GM20431 (cell line): ENCODE results near the gene RERE.
"Not testable (repeated sequence)": the region's sequence is repeated elsewhere in the genome, so short reads cannot be mapped to it uniquely, and the experiment has no call there.

Source experiments
- in situ Hi-C: fragments of 300-500 bp; cut with MseI, MboI; formaldehyde crosslinking; loops from one replicate; pipeline ENCODE4 v1.15.0; 2020; ENCODE audit warnings: low sequenced_read_pairs; ENCODE audit not compliant: unreplicated experiment

RERE gene

GRCh38 chr1:8702850-8703810 is 114.3 kb downstream of the RERE start:
- in situ Hi-C loops = loop anchor here (25.0 kb wide), 1 partner anchor 291 kb away; no protein-coding TSS in a partner anchor

- in situ Hi-C loops = loop anchor here (25.0 kb wide), 1 partner anchor 290 kb away; no protein-coding TSS in a partner anchor
Measured at GRCh38 chr1:8702472-8702849, 115.0 kb downstream of the RERE start.

GRCh38 chr1:8701794-8702471 is 115.5 kb downstream of the RERE start:
- in situ Hi-C loops = loop anchor here (25.0 kb wide), 1 partner anchor 290 kb away; no protein-coding TSS in a partner anchor

GRCh38 chr1:8699679-8700078 is 117.8 kb downstream of the RERE start:
- in situ Hi-C loops = loop anchor here (25.0 kb wide), 1 partner anchor 287 kb away; no protein-coding TSS in a partner anchor

GRCh38 chr1:8698937-8699447 is 118.4 kb downstream of the RERE start:
- in situ Hi-C loops = no loop called here

GRCh38 chr1:8698012-8698630 is 119.3 kb downstream of the RERE start:
- in situ Hi-C loops = no loop called here

- in situ Hi-C loops = not testable (repeated sequence)
Measured at GRCh38 chr1:8695442-8695841, 122.0 kb downstream of the RERE start.

- in situ Hi-C loops = no loop called here
Measured at GRCh38 chr1:8693107-8693506, 124.3 kb downstream of the RERE start.

GRCh38 chr1:8691662-8692061 is 125.8 kb downstream of the RERE start:
- in situ Hi-C loops = no loop called here

GRCh38 chr1:8690253-8690525 is 127.3 kb downstream of the RERE start:
- in situ Hi-C loops = no loop called here

- in situ Hi-C loops = no loop called here
Measured at GRCh38 chr1:8689431-8690252, 127.8 kb downstream of the RERE start.

- in situ Hi-C loops = no loop called here
Measured at GRCh38 chr1:8687538-8687937, 129.9 kb downstream of the RERE start.

- in situ Hi-C loops = no loop called here
Measured at GRCh38 chr1:8687039-8687438, 130.4 kb downstream of the RERE start.

- in situ Hi-C loops = no loop called here
Measured at GRCh38 chr1:8685463-8685862, 132.0 kb downstream of the RERE start.

- in situ Hi-C loops = no loop called here
Measured at GRCh38 chr1:8684590-8684989, 132.8 kb downstream of the RERE start.

GRCh38 chr1:8682573-8682972 is 134.9 kb downstream of the RERE start:
- in situ Hi-C loops = no loop called here

- in situ Hi-C loops = no loop called here
Measured at GRCh38 chr1:8681911-8682310, 135.5 kb downstream of the RERE start.

- in situ Hi-C loops = no loop called here
Measured at GRCh38 chr1:8680664-8681650, 136.5 kb downstream of the RERE start.
